GM23338 (cell line): ENCODE results near the gene SDC3. TPM values are rescaled to one million over a fixed set of nuclear protein-coding genes. Genes with fewer than 3 reads are reported as not detected.

Source experiments
- ATAC-seq: fragments of 200-7000 bp; cut with Tn5 transposase; 3 replicates; pipeline ENCODE4 v1.9.1; 2020
- DNase-seq: peaks from one replicate; pipeline ENCODE4 v3.0.0-alpha.2; 2015; ENCODE audit warnings: low spot score
- H2AFZ ChIP-seq: fragments of 200-600 bp; sonication (generic); 2 replicates; pipeline ENCODE4 v1.8.0; 2016; ENCODE audit warnings: antibody characterized with exemption, mild to moderate bottlenecking, moderate library complexity
- H3F3A ChIP-seq: fragments of 200-600 bp; sonication (generic); replicated peaks from 2 replicates; pipeline ENCODE4 v1.8.0; 2017; ENCODE audit warnings: antibody characterized with exemption, mixed run types, low read depth
- H3K27ac ChIP-seq: fragments of 200-600 bp; sonication (generic); 2 replicates; pipeline ENCODE4 v1.6.1; 2016; ENCODE audit warnings: low read depth
- H3K27me3 ChIP-seq: fragments of 200-600 bp; sonication (generic); 2 replicates; pipeline ENCODE4 v1.8.0; 2016; ENCODE audit warnings: mild to moderate bottlenecking, mixed run types, moderate library complexity; ENCODE audit not compliant: insufficient read depth
- H3K36me3 ChIP-seq: fragments of 200-600 bp; sonication (generic); 2 replicates; pipeline ENCODE4 v1.8.0; 2016; ENCODE audit warnings: mild to moderate bottlenecking; ENCODE audit not compliant: insufficient read depth
- H3K4me1 ChIP-seq: fragments of 200-600 bp; sonication (generic); 2 replicates; pipeline ENCODE4 v1.8.0; 2016; ENCODE audit warnings: mild to moderate bottlenecking, moderate library complexity; ENCODE audit not compliant: insufficient read depth
- H3K4me2 ChIP-seq: fragments of 200-600 bp; sonication (generic); 2 replicates; pipeline ENCODE4 v1.7.1; 2017; ENCODE audit warnings: mixed run types
- H3K4me3 ChIP-seq: fragments of 200-600 bp; sonication (generic); 2 replicates; pipeline ENCODE4 v1.6.1; 2016; ENCODE audit warnings: mixed run types
- H3K79me2 ChIP-seq: fragments of 200-600 bp; sonication (generic); replicated peaks from 2 replicates; pipeline ENCODE4 v1.8.0; 2017; ENCODE audit warnings: mild to moderate bottlenecking; ENCODE audit not compliant: insufficient read depth
- H3K9me2 ChIP-seq: fragments of 200-600 bp; sonication (generic); 2 replicates; pipeline ENCODE4 v1.8.0; 2017; ENCODE audit not compliant: insufficient read depth
- H4K20me1 ChIP-seq: fragments of 200-600 bp; sonication (generic); replicated peaks from 2 replicates; pipeline ENCODE4 v1.8.0; 2017; ENCODE audit warnings: mild to moderate bottlenecking; ENCODE audit not compliant: insufficient read depth
- H3K27ac Mint-ChIP-seq: 2 replicates; pipeline ENCODE4 v1.8.0; 2020; ENCODE audit warnings: inconsistent platforms, mild to moderate bottlenecking, moderate library complexity, mixed read lengths
- H3K27me3 Mint-ChIP-seq: 3 replicates; pipeline ENCODE4 v1.8.0; 2022; ENCODE audit warnings: low read depth, mild to moderate bottlenecking, moderate library complexity, mixed read lengths, inconsistent platforms; ENCODE audit not compliant: insufficient read depth, poor library complexity
- H3K36me3 Mint-ChIP-seq: 3 replicates; pipeline ENCODE4 v1.8.0; 2021; ENCODE audit warnings: low read depth, mild to moderate bottlenecking, inconsistent platforms, moderate library complexity, mixed read lengths
- H3K4me1 Mint-ChIP-seq: 3 replicates; pipeline ENCODE4 v1.8.0; 2020; ENCODE audit warnings: mild to moderate bottlenecking, inconsistent platforms, mixed read lengths
- H3K4me3 Mint-ChIP-seq: 3 replicates; pipeline ENCODE4 v1.8.0; 2021; ENCODE audit warnings: moderate library complexity, mild to moderate bottlenecking, inconsistent platforms, mixed read lengths
- H3K9me3 Mint-ChIP-seq: 3 replicates; pipeline ENCODE4 v1.8.0; 2020; ENCODE audit warnings: moderate library complexity, mild to moderate bottlenecking, inconsistent platforms, mixed read lengths
- CREB1 ChIP-seq: fragments of 250-450 bp; sonication (Bioruptor Pico); IDR thresholded peaks from 2 replicates; pipeline ENCODE4 v1.5.0; 2020; ENCODE audit warnings: low read depth, mild to moderate bottlenecking, moderate library complexity
- ETS1 ChIP-seq: IDR thresholded peaks from 2 replicates; pipeline ENCODE4 v1.6.1; 2016; ENCODE audit warnings: antibody characterized with exemption
- NANOG ChIP-seq: IDR thresholded peaks from 2 replicates; pipeline ENCODE4 v1.6.1; 2016; ENCODE audit warnings: antibody characterized with exemption, borderline replicate concordance
- POLR2AphosphoS5 ChIP-seq: IDR thresholded peaks from 2 replicates; pipeline ENCODE4 v1.6.1; 2016; ENCODE audit warnings: antibody characterized with exemption, low read depth
- STAT1 ChIP-seq: IDR thresholded peaks from one replicate; pipeline ENCODE4 v1.6.1; 2016; ENCODE audit warnings: antibody characterized with exemption; ENCODE audit not compliant: unreplicated experiment
- ZNF114 ChIP-seq: fragments of 250-450 bp; sonication (Bioruptor Pico); IDR thresholded peaks from 2 replicates; pipeline ENCODE4 v1.5.0; 2020; ENCODE audit warnings: mild to moderate bottlenecking, moderate library complexity
- ZNF331 ChIP-seq: fragments of 250-450 bp; sonication (Bioruptor Pico); IDR thresholded peaks from 2 replicates; pipeline ENCODE4 v1.5.0; 2020; ENCODE audit warnings: low read depth, mild to moderate bottlenecking, moderate library complexity
- polyA plus RNA-seq: library from polyadenylated mRNA; unstranded; fragments of >200 nt; fragmentation: Nextera tagmentation; extraction: Ambion mirVana; gene quantifications from 2 replicates; pipeline ENCODE4 v1.2.1, GENCODE V29; 2016
- total RNA-seq: library from RNA; depleted of rRNA; stranded (reverse); fragments of >200 nt; shearing (Covaris generic); gene quantifications from 2 replicates; pipeline ENCODE4 v1.2.3, GENCODE V29; 2014
- TF ChIP-seq, protein P1 (sequence below): IDR thresholded peaks from one replicate; pipeline ENCODE4 v1.6.1; 2018; ENCODE audit warnings: antibody characterized with exemption; ENCODE audit not compliant: unreplicated experiment

Gene SDC3
- total and polyA plus RNA-seq, 2 experiments from 2014 or later, result 5.2 to 29.7 TPM

DNA sequence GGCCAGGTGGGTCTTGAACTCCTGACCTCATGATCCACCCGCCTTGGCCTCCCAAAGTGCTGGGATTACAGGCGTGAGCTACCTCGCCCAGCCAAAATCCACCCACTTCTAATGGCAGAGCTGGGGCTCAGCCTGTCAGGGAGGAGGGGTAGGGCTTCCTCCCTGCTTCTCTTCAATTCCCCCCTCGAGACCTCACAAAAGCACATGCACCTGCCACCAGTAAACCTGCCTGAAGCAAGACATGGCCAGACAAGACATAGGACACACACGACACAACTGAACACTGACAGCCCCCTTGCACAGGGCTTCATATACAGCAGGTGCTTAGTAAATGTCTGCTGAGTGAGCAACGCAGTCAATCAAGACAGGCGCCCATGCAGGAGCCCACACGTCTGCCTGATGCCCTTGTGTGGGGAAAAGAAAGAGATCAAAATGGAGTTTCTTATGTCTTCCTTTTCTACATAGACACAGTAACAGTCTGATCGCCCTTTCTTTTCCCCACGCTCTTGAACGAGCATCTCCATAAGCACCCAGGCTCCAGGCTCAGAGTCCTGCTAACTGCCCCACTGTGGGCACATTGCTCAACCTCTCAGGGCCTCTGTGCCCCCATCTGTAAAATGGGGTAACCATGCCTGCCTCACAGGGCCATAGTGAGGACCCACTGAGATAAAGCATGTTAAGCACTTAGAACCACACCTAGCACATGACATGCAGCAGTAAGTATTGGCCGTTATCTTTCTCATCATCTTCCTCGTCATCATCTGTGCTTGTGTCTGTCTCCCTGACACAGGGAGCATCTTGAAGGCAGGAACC, 8.8 kb downstream of the SDC3 start:
- H3F3A ChIP-seq, result peaks cover 11% of the 10 kb centered on the region; the same call in 1 of the 2 replicates
- Mint-ChIP-seq H3K27ac (no peak overlapping the region), H3K27me3 (peaks cover 9% of the 10 kb centered on the region), H3K36me3 (no peaks in the 10 kb centered on the region), H3K4me1 (peaks cover 42% of the 10 kb centered on the region), H3K4me3 (no peak overlapping the region), H3K9me3 (no peaks in the 10 kb centered on the region; the same call in 2 of the 3 replicates)
- no peak overlapping the region for H3K27ac ChIP-seq
- peaks cover 30% of the 10 kb centered on the region for H3K4me1 ChIP-seq
- no peak overlapping the region for H3K4me3 ChIP-seq
- TF ChIP-seq, protein P1, sequence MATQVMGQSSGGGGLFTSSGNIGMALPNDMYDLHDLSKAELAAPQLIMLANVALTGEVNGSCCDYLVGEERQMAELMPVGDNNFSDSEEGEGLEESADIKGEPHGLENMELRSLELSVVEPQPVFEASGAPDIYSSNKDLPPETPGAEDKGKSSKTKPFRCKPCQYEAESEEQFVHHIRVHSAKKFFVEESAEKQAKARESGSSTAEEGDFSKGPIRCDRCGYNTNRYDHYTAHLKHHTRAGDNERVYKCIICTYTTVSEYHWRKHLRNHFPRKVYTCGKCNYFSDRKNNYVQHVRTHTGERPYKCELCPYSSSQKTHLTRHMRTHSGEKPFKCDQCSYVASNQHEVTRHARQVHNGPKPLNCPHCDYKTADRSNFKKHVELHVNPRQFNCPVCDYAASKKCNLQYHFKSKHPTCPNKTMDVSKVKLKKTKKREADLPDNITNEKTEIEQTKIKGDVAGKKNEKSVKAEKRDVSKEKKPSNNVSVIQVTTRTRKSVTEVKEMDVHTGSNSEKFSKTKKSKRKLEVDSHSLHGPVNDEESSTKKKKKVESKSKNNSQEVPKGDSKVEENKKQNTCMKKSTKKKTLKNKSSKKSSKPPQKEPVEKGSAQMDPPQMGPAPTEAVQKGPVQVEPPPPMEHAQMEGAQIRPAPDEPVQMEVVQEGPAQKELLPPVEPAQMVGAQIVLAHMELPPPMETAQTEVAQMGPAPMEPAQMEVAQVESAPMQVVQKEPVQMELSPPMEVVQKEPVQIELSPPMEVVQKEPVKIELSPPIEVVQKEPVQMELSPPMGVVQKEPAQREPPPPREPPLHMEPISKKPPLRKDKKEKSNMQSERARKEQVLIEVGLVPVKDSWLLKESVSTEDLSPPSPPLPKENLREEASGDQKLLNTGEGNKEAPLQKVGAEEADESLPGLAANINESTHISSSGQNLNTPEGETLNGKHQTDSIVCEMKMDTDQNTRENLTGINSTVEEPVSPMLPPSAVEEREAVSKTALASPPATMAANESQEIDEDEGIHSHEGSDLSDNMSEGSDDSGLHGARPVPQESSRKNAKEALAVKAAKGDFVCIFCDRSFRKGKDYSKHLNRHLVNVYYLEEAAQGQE, result no peak
- no peak for DNase-seq
- H3K27me3 ChIP-seq, result no peaks in the 10 kb centered on the region
- H2AFZ ChIP-seq, result no peak overlapping the region
- no peak for ATAC-seq
- H3K79me2 ChIP-seq, result peaks cover 3% of the 10 kb centered on the region
- H3K4me2 ChIP-seq, result no peak overlapping the region
- H3K9me2 ChIP-seq, result no peaks in the 10 kb centered on the region
- no peaks in the 10 kb centered on the region for H3K36me3 ChIP-seq
- H4K20me1 ChIP-seq, result no peaks in the 10 kb centered on the region; the same call in 1 of the 2 replicates

- Histone ChIP-seq H3K4me3 (no peak overlapping the region), H3K27me3 (no peaks in the 10 kb centered on the region), H3K36me3 (no peaks in the 10 kb centered on the region), H3K27ac (no peak overlapping the region), H3K9me2 (no peaks in the 10 kb centered on the region), H3K79me2 (peaks cover 1% of the 10 kb centered on the region), H4K20me1 (no peaks in the 10 kb centered on the region; the same call in 1 of the 2 replicates), H3K4me1 (peaks cover 21% of the 10 kb centered on the region), H3F3A (peaks cover 4% of the 10 kb centered on the region; the same call in 1 of the 2 replicates), H2AFZ (no peak overlapping the region), H3K4me2 (no peak overlapping the region)
- no peak for ATAC-seq
- Mint-ChIP-seq H3K36me3 (no peaks in the 10 kb centered on the region), H3K27ac (no peak overlapping the region), H3K27me3 (peaks cover 5% of the 10 kb centered on the region), H3K4me3 (no peak overlapping the region), H3K9me3 (no peaks in the 10 kb centered on the region; the same call in 2 of the 3 replicates), H3K4me1 (peaks cover 35% of the 10 kb centered on the region)
- TF ChIP-seq, protein P1, result no peak
- TF ChIP-seq NANOG (no peak), STAT1 (no peak), ZNF114 (CRISPR knock-in tag) (no peak), POLR2AphosphoS5 (no peak), ETS1 (no peak), ZNF331 (no peak), CREB1 (no peak)
- no peak for DNase-seq
Observed at GRCh38 chr1:30898031-30898815, 10.3 kb downstream of the SDC3 start.
